Keratinocyte (primary cell): Measurements from ENCODE around the gene ZBTB20. TPM values are rescaled to one million over a fixed set of nuclear protein-coding genes. Genes with fewer than 3 reads are reported as not detected.

Experiments used
- DNase-seq: peaks from one replicate; pipeline ENCODE4 v3.0.0-alpha.2; 2011; ENCODE audit warnings: low read depth, missing footprints, low spot score
- FAIRE-seq: peaks from 2 replicates; lab custom pipeline; 2011; peaks lifted over from hg19 to GRCh38; lab: Jason Lieb, UNC
- H2AFZ ChIP-seq: 2 replicates; pipeline ENCODE4 v1.6.0; 2012; ENCODE audit warnings: low read length, control low read depth, inconsistent platforms; ENCODE audit not compliant: control insufficient read depth
- H3K27ac ChIP-seq: 2 replicates; pipeline ENCODE4 v1.5.1; 2011; ENCODE audit warnings: low read length; ENCODE audit not compliant: control insufficient read depth, insufficient read depth
- H3K27me3 ChIP-seq: 3 replicates; pipeline ENCODE4 v1.6.0; 2011; ENCODE audit warnings: low read length; ENCODE audit not compliant: control insufficient read depth, insufficient read depth; ENCODE audit errors: extremely low read depth
- H3K36me3 ChIP-seq, 2 experiments: 2 replicates in 1 of 2; 3 replicates in 1 of 2; pipeline ENCODE4 v1.5.1; 2011; ENCODE audit warnings: low read length in 2 of 2, mild to moderate bottlenecking in 1 of 2; ENCODE audit not compliant: control insufficient read depth in 2 of 2, insufficient read depth in 2 of 2; ENCODE audit errors: extremely low read depth in 1 of 2
- H3K4me1 ChIP-seq: 3 replicates; pipeline ENCODE4 v1.5.1; 2011; ENCODE audit warnings: low read length; ENCODE audit not compliant: control insufficient read depth, insufficient read depth; ENCODE audit errors: extremely low read depth
- H3K4me2 ChIP-seq: 3 replicates; pipeline ENCODE4 v1.6.0; 2011; ENCODE audit warnings: low read depth, low read length; ENCODE audit not compliant: control insufficient read depth, insufficient read depth; ENCODE audit errors: extremely low read depth
- H3K4me3 ChIP-seq, 3 experiments: fragments of 200-600 bp in 1 of 3; sonication (generic) in 1 of 3; 2 replicates in 2 of 3; 3 replicates in 1 of 3; pipeline ENCODE4 v1.5.1; 2011 to 2016; ENCODE audit warnings: low read length in 3 of 3, mild to moderate bottlenecking in 3 of 3, control low read depth in 2 of 3, inconsistent platforms in 1 of 3, low read depth in 1 of 3, mixed read lengths in 1 of 3, mixed run types in 1 of 3, moderate library complexity in 1 of 3; ENCODE audit not compliant: control insufficient read depth in 2 of 3, insufficient read depth in 2 of 3; ENCODE audit errors: extremely low read depth in 1 of 3
- H3K79me2 ChIP-seq: 2 replicates; pipeline ENCODE4 v1.6.0; 2012; ENCODE audit warnings: low read length; ENCODE audit not compliant: control insufficient read depth, insufficient read depth
- H3K9ac ChIP-seq: 3 replicates; pipeline ENCODE4 v1.6.0; 2011; ENCODE audit warnings: low read length; ENCODE audit not compliant: control insufficient read depth, insufficient read depth; ENCODE audit errors: extremely low read depth
- H3K9me1 ChIP-seq: 3 replicates; pipeline ENCODE4 v1.6.0; 2011; ENCODE audit warnings: low read length; ENCODE audit not compliant: control insufficient read depth, insufficient read depth; ENCODE audit errors: extremely low read depth
- H3K9me3 ChIP-seq: 2 replicates; pipeline ENCODE4 v1.5.1; 2012; ENCODE audit warnings: low read depth, low read length; ENCODE audit not compliant: control insufficient read depth
- H4K20me1 ChIP-seq: 3 replicates; pipeline ENCODE4 v1.6.0; 2011; ENCODE audit warnings: low read length; ENCODE audit not compliant: control insufficient read depth, insufficient read depth; ENCODE audit errors: extremely low read depth
- CTCF ChIP-seq, 3 experiments: IDR thresholded peaks in 1 of 3; conservative IDR thresholded peaks in 1 of 3; optimal IDR thresholded peaks in 1 of 3; 2 replicates in 2 of 3; 3 replicates in 1 of 3; pipeline versions ENCODE3 to v1.5.1; 2011; ENCODE audit warnings: low read length in 3 of 3, mild to moderate bottlenecking in 3 of 3, moderate library complexity in 2 of 3, control low read depth in 1 of 3, inconsistent platforms in 1 of 3; ENCODE audit not compliant: insufficient read depth in 2 of 3; ENCODE audit errors: extremely low read depth in 1 of 3
- EZH2 ChIP-seq: IDR thresholded peaks from one replicate; pipeline ENCODE4 v1.6.1; 2012; ENCODE audit warnings: inconsistent platforms, mild to moderate bottlenecking, low read length, moderate library complexity
- dilution Hi-C: fragments of 300-500 bp; cut with MboI; formaldehyde crosslinking; loops from one replicate; pipeline ENCODE4 v1.7.0; 2020; ENCODE audit warnings: low sequenced_read_pairs; ENCODE audit not compliant: extremely low pct_ligation_motif_present
- polyA plus RNA-seq, 5 experiments: library from polyadenylated mRNA; depleted of rRNA in 3 of 5; stranded (reverse) in 3 of 5; stranded (forward) in 1 of 5; unstranded in 1 of 5; fragments of >200 nt; gene quantifications; 1 replicate in 1 of 5; 2 replicates in 3 of 5; 3 replicates in 1 of 5; pipeline versions ENCODE4 v1.2.1 to v1.2.3, GENCODE V29; 2011 to 2012; ENCODE audit warnings: missing spikeins in 2 of 5, low read depth in 1 of 5, low replicate concordance in 1 of 5

ZBTB20 gene
- polyA plus RNA-seq, 1 donor (not counting 4 experiments of a cell fraction or from before 2014, with no cell fraction given) = 0.52 TPM

GRCh38 chr3:114411811-114412803 lies 735.0 kb downstream of the ZBTB20 start:
- no peak for TF ChIP-seq CTCF (optimal IDR thresholded peaks at IDR 0.05 in 1 of 3, IDR thresholded peaks at IDR 0.05 in 1 of 3, conservative IDR thresholded peaks at IDR 0.05 in 1 of 3; ENCODE audit: extremely low read depth in 1 of 3, insufficient read depth in 2 of 3, low read length in 3 of 3)
- TF ChIP-seq EZH2 = no peak
- no peak overlapping the region for H3K9ac ChIP-seq
- H2AFZ ChIP-seq = no peak overlapping the region
- H3K4me3 ChIP-seq = no peak overlapping the region
- no peaks in the 10 kb centered on the region for H3K9me3 ChIP-seq
- H3K4me2 ChIP-seq = no peak overlapping the region
- H3K27ac ChIP-seq = no peak overlapping the region
- H4K20me1 ChIP-seq = no peaks in the 10 kb centered on the region
- H3K79me2 ChIP-seq = no peaks in the 10 kb centered on the region
- DNase-seq (no peak), FAIRE-seq (no peak)
- H3K36me3 ChIP-seq = no peaks in the 10 kb centered on the region
- H3K9me1 ChIP-seq = no peaks in the 10 kb centered on the region
- no peaks in the 10 kb centered on the region for H3K4me1 ChIP-seq
- dilution Hi-C loops = no loop called here
- no peaks in the 10 kb centered on the region for H3K27me3 ChIP-seq

GRCh38 chr3:114411190-114411668 lies 735.9 kb downstream of the ZBTB20 start:
- Histone ChIP-seq H2AFZ (no peak overlapping the region), H3K36me3 (no peaks in the 10 kb centered on the region), H3K9me1 (no peaks in the 10 kb centered on the region), H3K4me3 (no peak overlapping the region), H3K9ac (no peak overlapping the region), H3K9me3 (no peaks in the 10 kb centered on the region), H3K79me2 (no peaks in the 10 kb centered on the region), H3K4me1 (no peaks in the 10 kb centered on the region), H4K20me1 (no peaks in the 10 kb centered on the region), H3K27ac (no peak overlapping the region), H3K4me2 (no peak overlapping the region), H3K27me3 (no peaks in the 10 kb centered on the region)
- dilution Hi-C loops = no loop called here
- DNase-seq (no peak), FAIRE-seq (no peak)
- no peak for TF ChIP-seq EZH2
- no peak for TF ChIP-seq CTCF (optimal IDR thresholded peaks at IDR 0.05 in 1 of 3, IDR thresholded peaks at IDR 0.05 in 1 of 3, conservative IDR thresholded peaks at IDR 0.05 in 1 of 3; ENCODE audit: extremely low read depth in 1 of 3, insufficient read depth in 2 of 3, low read length in 3 of 3)
